ENCODE data around the gene SPRED3.

DNA sequence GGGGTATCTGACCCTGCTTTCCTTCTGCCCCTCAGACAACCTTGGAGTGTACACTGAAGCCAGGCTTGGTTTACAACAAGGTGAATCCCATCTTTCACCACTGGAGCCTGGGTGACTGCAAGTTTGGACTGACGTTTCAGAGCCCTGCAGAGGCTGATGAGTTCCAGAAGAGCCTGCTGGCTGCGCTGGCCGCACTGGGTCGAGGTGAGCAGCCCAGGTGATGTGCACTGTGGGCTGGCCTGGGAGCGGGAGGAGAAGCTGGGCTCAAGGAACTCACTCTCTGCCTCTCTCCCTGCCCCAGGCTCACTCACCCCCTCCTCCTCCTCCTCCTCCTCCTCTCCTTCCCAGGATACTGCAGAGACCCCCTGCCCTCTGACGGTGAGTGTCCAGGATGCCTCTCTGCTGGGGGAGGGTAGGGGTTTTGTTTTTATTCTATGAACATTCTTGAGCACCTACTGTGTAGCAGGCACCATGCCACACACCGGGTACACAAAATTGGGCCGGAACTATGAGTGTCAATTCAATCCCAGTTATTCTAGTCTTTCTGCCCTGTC lies 3.5 kb downstream of the SPRED3 start:
- TF ChIP-seq, protein P1, sequence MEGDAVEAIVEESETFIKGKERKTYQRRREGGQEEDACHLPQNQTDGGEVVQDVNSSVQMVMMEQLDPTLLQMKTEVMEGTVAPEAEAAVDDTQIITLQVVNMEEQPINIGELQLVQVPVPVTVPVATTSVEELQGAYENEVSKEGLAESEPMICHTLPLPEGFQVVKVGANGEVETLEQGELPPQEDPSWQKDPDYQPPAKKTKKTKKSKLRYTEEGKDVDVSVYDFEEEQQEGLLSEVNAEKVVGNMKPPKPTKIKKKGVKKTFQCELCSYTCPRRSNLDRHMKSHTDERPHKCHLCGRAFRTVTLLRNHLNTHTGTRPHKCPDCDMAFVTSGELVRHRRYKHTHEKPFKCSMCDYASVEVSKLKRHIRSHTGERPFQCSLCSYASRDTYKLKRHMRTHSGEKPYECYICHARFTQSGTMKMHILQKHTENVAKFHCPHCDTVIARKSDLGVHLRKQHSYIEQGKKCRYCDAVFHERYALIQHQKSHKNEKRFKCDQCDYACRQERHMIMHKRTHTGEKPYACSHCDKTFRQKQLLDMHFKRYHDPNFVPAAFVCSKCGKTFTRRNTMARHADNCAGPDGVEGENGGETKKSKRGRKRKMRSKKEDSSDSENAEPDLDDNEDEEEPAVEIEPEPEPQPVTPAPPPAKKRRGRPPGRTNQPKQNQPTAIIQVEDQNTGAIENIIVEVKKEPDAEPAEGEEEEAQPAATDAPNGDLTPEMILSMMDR (conservative IDR thresholded peaks at IDR 0.05; ENCODE audit: low read length) = no peak
- no peak for TF ChIP-seq EZH2phosphoT487 (IDR thresholded peaks at IDR 0.05; ENCODE audit: borderline replicate concordance)
